ENCODE measurements around the gene SH3PXD2B. TPM values are rescaled to one million over a fixed set of nuclear protein-coding genes. Genes with fewer than 3 reads are reported as not detected.

Gene SH3PXD2B
- total and polyA plus RNA-seq, 2 of the 13 experiments (the other 11 are each of a cell fraction or from before 2014, with no cell fraction given): 3.4 to 4.6 TPM

DNA sequence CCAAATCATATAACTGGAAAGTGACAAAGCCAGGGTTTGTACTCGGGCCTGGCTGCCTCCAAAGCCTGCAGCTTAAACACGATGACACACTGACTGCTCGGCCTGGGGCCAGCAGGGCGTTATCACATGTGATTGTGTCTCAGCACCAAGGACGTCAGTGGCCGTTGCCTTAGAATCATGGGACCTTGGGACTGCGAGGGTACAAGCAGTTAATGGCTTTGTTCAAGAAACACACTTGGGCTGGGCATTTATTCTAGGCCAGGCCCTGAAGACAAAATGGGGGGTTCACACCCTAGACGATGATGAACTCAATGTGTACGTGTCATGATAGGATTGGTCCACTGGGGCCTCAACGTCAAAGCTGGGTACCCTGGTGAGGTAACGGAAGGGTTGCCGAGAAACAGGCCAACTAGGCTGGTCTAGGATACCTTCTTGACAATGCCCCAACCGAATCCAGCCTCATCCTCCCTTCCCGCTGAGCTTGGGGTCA, 13.0 kb downstream of the SH3PXD2B start (continued):
- TF ChIP-seq ZNF816 (CRISPR knock-in tag; IDR thresholded peaks at IDR 0.05; ENCODE audit: borderline replicate concordance) (no peak), ESRRA (CRISPR knock-in tag; IDR thresholded peaks at IDR 0.05; ENCODE audit: low read depth) (no peak), SIN3B (IDR thresholded peaks at IDR 0.05; ENCODE audit: low read length) (no peak), ZKSCAN5 (CRISPR knock-in tag; IDR thresholded peaks at IDR 0.05) (no peak), TEAD3 (CRISPR knock-in tag; optimal IDR thresholded peaks at IDR 0.05; ENCODE audit: borderline replicate concordance) (no peak), ZC3H13 (CRISPR knock-in tag; IDR thresholded peaks at IDR 0.05) (no peak), POLR2AphosphoS2 (IDR thresholded peaks at IDR 0.05; ENCODE audit: low read depth, low read length) (no peak), PHB2 (IDR thresholded peaks at IDR 0.05; ENCODE audit: partially characterized antibody) (no peak), MAZ (IDR thresholded peaks at IDR 0.05; ENCODE audit: borderline replicate concordance, low read depth, low read length) (no peak), MAZ (CRISPR knock-in tag; IDR thresholded peaks at IDR 0.05; ENCODE audit: low read depth) (no peak), ETV5 (CRISPR knock-in tag; IDR thresholded peaks at IDR 0.05; ENCODE audit: borderline replicate concordance) (no peak), THRA (CRISPR knock-in tag; IDR thresholded peaks at IDR 0.05; ENCODE audit: borderline replicate concordance) (no peak), KDM1A (CRISPR knock-in tag; IDR thresholded peaks at IDR 0.05) (no peak)
- TF ChIP-seq, protein P1, sequence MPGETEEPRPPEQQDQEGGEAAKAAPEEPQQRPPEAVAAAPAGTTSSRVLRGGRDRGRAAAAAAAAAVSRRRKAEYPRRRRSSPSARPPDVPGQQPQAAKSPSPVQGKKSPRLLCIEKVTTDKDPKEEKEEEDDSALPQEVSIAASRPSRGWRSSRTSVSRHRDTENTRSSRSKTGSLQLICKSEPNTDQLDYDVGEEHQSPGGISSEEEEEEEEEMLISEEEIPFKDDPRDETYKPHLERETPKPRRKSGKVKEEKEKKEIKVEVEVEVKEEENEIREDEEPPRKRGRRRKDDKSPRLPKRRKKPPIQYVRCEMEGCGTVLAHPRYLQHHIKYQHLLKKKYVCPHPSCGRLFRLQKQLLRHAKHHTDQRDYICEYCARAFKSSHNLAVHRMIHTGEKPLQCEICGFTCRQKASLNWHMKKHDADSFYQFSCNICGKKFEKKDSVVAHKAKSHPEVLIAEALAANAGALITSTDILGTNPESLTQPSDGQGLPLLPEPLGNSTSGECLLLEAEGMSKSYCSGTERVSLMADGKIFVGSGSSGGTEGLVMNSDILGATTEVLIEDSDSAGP (CRISPR knock-in tag; IDR thresholded peaks at IDR 0.05; ENCODE audit: borderline replicate concordance): no peak
